HG02981 (cell line): Measurements from ENCODE around the gene FCN1.

ENCODE experiments used
- ATAC-seq: cut with Tn5 transposase; IDR thresholded peaks from one replicate; pipeline ENCODE4 v1.9.1; 2021; ENCODE audit warnings: mild to moderate bottlenecking, moderate library complexity; ENCODE audit not compliant: unreplicated experiment

FCN1 gene

DNA sequence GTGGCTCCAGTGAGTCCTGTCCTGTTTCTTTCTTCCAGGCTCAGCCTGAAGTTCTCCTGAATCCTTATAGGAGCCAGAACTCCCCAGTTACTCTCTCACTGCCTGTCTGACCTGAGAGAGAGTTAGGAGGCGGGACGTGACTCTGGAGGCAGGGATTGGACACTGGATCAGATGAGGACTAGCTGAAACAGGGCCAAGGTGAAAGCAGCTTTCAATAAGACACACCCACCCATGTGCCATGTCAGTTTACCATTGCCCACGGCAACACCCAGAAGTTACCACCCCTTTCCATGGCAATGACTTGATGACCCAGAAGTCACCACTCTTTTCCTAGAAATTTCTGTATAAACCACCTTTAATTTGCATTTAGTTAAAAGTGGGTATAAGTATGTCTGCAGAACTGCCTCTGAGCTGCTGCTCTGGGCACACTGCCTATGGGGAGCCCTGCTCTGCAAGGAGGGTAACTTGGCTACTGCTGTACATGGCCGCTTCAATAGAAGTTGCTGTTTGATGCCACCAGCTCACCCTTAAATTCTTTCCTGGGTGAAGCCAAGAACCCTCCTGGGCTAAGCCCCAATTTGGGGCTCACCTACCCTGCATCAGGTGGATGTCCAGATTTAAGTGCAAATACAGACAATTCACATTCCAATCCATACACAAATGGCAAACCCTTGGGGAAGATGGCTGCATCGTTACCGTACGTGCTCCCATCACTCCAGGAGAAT, 23.4 kb downstream of the FCN1 start:
- no peak for ATAC-seq

DNA sequence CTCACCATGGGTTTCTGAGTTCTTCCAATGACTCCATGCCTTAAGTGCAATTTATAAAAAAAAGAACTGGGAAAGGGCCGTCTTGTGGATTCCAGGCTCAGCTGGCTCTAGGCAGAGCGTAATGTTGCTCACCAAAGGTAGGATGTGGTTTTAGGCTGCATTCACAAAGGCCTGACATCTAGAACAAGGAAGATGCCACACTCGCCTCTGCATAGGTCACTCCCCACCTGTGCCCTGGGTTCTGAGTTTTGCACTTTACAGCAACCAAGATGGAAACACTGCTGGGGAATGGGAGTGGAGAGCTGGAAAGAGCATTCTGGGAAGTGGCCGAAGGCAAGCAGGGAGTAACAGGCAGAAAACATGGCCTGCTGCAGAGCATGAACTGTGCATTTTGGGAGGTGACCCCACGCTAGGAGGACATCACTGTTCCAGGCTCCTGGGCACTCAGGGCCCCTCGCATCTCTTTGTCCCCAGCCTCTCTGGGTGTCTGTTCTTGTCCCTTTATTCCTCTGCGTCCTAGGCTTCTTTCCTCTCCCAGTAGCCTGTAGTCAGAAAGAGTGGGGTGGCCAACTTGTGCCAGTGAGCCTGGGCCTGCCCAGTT, 24.8 kb downstream of the FCN1 start:
- ATAC-seq, result no peak

DNA sequence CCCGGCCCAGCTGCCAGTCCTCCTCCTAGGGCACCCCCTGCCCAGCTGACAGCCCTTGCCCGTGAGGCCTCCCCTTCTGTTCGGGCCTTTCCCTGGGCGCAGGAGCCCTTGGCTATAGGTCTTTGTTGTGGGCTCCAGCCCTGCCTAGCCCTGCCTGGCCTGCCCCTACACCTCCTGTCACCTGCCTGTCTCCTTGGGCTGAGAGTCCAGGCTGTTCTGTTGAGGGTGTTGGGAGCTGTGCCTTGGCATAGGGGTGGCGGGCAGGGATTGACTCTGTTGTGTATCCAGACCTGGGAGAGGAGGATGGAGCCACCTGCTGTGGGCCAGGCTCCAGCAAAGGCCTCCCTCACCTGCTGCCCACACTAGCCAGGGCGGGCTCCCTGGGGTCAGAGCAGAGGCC, 25.5 kb downstream of the FCN1 start:
- no peak for ATAC-seq

DNA sequence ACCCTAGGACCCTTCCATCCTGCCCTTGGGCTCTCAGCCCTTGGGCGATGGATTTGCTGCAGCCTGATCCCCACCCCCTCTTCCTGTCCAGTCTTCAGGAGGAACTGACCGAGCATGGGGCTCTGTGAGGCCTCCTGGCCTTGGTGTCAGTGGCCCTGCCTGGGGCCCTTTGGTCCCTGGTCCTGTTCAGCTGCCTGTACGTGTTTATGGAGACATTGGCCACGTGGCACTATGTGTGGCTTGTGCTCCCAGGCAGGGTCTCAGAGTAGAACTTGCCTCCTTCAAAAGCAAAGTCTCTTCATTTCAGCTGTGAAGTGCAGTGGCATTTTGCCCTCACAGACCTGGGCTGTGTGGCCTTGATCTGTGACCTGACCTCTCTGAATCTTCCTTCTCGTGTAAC, 26.0 kb downstream of the FCN1 start:
- ATAC-seq, result no peak

DNA sequence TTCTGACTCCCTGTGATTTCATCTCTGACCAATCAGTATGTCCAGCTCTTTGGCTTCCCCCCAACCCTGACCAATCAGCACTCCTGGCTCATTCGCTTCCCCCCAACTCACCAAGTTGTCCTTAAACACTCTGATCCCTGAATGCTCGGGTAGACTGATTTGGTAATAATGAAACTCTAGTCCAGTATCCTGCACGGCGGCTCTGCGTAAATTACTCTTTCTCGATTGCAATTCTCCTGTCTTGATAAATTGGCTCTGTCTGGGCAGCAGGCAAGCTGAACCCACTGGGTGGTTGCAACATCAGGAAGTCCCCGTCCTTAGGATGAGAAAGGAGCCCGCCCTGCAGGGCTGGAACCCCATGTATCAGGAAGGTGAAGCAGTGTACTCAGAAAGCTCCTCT, 26.7 kb downstream of the FCN1 start:
- ATAC-seq, result no peak

DNA sequence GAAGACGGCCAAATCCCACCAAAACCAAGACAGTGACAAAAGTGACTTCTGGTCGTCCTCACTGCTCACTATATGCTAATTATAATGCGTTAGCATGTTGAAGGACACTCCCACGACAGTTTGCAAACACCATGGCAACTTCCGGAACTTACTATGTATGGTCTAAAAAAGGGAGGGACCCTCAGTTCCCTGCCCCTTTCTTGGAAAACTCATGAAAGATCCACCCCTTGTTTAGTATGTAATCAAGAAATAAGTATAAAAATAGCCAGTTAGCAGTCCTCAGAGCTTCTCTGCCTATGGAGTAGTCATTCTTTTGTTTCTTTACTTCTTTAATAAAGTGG, 27.6 kb downstream of the FCN1 start:
- ATAC-seq, result no peak

DNA sequence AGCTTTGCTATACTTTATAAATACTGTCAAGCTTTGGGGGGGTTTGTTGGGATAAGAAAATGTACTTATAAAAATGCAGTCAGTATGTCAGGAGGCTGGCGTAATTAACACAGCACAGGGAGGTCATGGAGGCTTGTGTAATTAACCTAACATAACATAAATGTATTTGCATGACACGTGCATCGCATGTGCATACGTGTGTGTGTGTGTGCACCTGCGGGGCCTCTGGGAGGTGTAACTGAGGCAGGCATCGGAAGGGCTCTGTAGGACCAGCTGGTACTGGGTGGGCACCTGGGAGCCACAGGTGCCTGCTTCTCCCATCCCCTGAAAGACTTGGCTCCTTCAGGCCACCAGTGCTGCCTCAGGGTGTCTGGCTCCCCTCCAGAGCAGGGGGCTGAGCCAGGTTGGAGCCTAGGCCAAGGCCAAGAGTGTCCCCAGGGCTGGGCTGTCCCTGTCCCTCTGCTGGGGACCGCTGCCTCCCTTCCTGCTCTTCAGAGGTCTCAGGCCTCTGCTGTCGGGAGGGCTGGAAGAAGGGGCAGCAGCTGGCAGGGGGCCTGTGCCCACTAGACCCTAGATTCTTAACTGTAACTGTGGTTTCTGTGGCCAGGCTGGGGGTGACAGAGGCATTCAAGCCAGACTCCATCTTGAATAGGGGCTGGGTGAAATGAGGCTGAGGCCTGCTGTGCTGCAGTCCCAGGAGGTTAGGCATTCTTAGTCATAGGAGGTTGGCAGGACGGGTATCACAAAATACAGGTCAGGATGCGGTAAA, 28.1 kb downstream of the FCN1 start:
- ATAC-seq, result no peak

DNA sequence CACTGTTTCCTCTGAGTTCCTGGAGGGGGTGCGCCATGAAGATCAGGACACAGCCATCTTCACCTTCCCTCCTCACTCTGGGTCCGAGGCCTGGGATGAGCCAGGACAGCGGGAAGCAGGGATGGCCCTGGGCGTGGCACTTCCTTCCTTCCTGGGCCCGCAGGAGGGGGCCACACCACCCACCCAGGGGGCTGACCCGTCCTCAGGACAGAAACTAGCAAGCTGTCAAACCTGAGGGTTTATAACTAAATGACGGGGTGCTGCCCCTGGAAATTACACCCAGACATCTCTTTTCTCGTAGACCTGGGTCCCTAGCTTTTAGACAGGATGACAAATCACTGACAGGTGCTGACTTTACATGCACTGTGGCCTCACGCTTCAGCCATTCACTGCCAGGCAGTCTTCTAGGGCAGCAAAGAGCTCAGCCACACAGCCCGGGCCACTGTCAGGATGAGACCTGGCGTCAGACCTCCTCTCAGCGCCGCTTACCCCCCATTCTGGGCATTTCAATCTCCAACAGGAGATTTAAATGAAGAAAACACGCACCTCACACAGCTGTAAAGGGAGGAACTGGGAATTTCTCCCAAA, 29.0 kb downstream of the FCN1 start:
- ATAC-seq, result no peak

DNA sequence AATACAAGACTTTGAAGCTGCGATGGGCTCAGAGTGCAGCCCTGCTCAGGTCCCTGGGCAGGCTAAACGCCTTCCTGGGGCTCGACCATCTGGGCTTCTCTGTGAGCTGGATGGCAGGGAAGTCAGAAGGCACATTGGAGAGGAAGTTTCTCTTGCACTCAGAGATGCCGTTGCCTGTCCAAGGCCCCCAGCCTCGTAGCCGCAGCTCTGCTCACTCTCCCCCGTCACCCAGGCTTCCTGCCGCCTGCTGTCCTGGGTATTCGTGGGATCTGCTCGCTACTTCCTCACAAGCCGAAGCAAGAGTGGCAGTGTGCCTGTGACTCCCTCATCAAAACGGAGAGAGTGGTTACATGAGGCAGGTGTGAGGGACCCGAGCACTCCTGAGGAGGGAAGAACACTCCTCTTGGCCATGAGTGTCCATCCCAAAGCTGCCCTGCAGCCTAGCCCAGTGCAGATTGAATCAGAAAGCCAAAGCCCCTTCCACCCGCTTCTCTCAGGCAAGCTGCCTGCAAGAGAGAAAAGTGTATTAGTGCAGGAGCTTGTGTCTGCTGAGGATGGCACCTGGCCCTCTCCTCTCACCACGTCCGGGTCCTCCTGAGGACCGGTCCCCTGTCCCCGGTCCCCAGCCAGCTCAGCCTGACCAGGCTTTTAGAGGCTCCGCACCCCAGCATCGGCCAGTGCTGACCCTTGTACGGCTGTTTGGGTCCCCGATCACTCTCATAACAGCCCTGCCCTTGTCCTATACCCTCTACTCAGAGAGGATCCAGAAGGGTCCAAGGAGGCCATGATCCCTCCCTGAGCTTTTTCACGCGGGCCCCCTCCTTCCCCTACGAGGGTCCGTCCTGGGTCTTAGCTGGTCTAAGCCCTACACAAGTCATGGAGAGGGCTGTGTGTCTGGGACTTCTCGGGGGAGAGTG, 29.8 kb downstream of the FCN1 start:
- no peak for ATAC-seq

DNA sequence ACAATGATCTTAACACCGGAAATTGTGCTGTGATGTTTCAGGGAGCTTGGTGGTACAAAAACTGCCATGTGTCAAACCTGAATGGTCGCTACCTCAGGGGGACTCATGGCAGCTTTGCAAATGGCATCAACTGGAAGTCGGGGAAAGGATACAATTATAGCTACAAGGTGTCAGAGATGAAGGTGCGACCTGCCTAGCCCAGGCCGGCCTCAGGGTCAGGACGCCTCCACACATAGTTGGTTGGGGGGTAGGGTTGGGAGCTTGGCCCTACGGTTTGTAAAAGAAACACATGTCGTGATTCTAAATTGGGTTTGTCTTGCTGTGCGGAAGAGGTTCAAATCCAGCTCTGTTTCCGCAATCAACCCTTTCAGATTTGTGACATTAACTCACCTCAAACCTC, 30.5 kb downstream of the FCN1 start:
- no peak for ATAC-seq

DNA sequence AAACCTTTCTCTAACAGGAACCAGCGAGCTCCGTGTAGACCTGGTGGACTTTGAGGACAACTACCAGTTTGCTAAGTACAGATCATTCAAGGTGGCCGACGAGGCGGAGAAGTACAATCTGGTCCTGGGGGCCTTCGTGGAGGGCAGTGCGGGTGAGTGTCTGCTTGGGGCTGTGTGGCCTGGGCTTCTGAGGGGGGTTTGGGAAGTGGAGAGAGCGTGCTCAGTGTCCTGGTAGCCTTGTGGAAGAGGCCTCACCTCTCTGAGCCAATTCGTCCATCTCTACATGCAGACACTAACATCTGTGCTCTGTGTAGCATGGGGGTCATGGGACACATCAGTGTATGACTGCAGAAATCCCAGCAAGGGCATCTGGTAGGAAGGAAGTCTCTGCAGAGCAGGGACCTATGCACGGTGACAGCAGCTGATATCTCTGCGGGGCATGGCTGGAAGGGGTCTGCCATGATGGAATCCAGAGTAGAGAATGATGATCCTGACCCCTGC, 31.2 kb downstream of the FCN1 start:
- ATAC-seq, result no peak

DNA sequence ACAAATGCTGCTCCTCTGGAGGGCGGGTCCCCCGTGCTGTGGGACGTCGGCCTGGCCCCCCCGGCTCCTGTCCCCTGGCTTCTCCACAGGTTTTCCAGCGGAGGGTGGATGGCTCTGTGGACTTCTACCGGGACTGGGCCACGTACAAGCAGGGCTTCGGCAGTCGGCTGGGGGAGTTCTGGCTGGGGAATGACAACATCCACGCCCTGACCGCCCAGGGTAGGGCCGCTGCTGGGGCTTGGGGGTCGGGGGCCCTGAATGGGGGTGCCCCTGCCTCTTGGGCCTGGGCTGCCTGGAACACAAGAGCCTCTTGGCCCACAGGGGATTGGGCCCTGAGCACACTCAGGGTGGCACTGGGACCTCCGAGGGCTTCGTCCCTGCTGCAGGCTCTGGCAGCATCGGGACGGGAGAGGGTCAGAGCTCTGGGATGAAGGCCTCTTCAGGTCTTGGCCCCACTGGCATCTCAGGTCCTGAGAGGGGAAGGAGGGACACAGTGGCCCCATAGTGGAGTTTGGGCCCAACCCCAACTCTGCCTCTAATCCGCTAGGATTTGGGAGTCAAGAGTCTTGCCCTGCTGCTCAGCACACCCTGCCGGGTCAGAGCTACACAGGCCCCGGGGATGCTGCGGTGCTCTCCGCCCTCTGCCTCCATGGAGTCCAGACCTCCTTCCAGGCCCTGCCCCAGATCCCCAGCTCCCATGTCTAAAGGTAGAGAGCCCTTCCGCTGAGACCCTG, 31.9 kb downstream of the FCN1 start:
- no peak for ATAC-seq

DNA sequence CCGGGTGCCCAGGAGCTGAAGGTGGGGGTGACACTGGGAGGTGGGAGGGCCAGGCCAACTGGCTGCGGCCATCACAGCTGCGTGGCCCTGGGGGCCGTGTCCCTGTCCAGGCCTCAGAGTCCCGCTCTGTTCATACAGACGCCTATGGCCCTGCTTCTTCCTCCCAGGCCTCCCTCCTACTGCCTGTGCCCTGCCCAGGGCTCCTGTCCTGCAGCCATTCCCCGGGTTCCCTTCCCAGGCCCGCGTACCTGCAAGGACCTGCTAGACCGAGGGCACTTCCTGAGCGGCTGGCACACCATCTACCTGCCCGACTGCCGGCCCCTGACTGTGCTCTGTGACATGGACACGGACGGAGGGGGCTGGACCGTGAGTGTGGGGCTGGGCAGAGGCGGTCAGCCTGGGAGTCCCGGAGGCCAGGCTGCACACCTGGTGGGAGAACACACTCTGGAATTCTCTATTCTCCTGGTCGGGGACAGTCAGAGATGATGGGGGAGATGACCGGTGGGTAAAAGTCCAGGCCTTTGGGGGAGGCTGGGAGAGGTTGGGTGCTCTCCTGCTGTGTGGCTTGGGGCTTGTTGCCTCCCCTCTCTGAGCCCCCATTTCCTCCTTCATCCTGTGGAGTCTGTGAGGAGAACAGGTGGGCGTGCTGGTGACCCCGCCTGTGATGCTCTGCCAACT, 32.6 kb downstream of the FCN1 start:
- ATAC-seq, result no peak

DNA sequence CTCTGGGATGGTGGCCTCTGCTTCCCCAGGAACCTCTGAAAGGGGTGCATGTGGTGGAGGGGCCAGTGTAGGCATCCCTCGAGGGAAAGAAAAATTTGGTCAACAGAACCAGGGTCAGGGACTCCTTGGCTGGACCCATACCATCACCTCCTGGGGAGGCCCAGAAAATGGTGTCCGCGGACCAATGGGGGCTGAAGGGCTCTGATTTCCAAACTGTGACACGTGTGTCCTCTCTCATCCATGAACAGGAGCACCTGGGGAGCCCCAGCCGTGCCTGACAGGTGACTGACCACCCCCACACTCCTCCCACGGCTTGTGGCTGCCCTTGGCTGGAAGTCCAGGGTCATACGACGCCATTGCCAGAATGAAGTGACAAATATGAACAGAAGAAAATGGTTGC, 33.2 kb downstream of the FCN1 start:
- ATAC-seq, result no peak

DNA sequence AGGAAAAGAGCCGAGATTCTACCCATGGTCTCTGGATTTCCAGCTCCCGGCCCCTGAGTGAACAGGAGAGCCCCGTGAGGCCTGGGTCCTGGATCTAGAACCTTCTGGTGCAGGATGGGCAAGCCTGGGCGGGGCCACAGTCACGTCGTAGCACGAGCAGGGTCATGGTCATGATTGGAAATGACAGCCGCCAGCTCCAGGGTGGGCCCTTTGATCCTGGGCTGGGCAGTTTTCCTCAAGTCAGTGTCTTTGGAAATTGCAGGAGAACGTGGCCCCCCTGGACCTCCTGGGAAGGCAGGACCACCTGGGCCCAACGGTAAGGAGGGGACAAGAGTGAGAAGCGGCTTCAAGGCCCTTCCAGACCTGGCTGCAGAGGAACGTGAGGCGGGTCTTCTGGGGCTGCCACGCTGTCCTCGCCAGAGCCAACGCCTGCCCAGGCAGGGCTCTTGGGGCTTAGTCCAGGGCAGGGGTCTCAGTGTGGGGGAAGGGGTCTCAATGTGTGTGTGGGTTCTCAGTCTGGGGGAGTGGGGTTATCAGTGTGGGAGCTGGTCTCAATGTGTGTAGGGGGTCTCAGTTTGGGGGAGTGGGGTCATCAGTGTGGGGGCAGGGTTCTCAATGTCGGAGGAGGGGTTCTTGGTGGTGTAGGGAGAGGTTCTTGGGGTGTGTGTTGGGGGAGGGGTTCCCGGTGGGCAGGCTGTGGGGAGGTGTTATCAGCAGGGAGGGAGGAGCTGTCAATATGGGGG, 34.5 kb downstream of the FCN1 start:
- ATAC-seq, result no peak

DNA sequence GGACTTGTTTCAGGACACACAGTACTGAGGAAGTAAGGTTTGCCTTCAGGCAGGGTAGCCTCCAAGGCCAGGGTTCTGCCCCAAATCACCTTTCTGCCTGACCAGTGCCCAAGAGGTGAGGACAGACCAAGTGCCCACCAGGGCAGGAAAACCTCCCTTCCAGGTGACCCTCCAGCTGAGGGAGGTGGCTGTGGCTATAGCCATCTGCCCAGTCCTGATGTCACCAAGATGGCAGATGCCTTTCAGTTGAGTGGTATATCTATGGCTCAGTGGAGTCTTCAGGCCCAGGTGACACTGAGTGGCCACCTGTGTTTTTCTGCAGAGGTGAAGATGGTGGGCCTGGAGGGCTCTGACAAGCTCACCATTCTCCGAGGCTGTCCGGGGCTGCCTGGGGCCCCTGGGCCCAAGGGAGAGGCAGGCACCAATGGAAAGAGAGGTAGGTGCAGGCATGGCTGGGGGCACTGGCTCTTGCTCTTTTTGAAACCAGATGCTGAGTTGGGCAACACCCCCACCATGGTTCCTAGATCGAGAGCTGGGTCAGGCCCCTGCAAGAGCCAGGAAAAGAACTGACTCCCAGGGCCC, 35.4 kb downstream of the FCN1 start:
- ATAC-seq, result no peak

DNA sequence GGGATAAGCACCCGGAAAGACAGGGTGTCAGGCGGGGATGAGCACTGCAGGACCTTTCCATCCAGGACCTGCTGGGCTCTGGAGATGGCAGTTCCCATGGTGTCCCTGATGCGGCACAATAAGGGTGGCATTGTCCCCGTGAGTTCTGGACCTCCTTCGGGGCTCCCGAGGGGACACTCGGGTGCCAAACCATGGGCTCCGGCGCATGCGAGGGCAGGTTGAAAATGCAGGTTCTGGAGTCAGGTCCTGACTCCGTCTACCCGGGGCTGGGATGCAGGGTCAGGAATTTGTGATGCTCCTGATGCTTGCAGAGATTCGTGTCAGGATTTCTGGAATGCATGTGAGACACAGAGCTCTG, 36.4 kb downstream of the FCN1 start:
- ATAC-seq, result no peak

DNA sequence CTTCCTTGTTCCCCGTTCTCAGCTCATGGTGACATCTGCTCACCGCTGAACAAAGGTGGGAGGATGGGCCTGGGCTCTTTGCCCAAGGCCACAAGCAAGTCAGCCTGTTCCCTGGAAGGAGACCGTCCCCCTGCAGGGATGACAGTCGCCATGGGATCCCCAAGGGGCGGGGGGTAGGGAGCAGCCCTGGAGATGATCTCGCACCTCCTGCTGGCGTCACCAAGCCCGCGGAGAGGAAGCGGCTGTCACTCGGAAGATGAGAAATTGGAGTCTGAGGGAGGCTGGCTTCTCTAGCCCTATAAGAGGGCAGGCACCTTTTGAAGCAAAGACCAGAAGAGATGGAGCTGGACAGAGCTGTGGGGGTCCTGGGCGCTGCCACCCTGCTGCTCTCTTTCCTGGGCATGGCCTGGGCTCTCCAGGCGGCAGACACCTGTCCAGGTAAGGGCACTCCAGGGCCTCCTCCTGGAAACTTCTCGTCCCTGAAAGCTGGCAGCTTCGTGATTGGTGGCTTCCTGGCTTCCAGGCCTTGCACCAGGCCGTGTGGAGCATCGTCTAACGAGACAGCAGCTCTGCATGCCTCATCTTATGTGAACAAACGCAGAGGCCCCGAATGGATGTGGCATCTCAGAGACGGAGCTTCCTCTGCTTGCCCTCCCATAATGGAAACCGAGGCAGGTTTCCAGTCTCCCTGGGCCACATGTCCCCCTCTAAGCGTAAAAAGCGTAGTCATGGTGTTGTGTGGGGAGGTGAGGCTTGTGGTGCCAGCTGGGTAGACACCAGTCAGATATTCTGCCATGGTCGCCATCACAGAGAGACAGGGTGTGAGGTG, 37.0 kb downstream of the FCN1 start, which contains the start of gene FCN2:
FCN2 (plus strand) TSS at position 327 of the 829 bp plus-strand sequence; CDS start at position 339, 12 bp downstream.
- no peak for ATAC-seq
